DOHH2 (cell line): ENCODE results near the gene TEX51.

Experiments
- H3F3A ChIP-seq: fragments of 200-600 bp; sonication (generic), shearing (Covaris generic); 2 replicates; pipeline ENCODE4 v1.6.0; 2016; ENCODE audit warnings: antibody characterized with exemption, mild to moderate bottlenecking; ENCODE audit not compliant: control insufficient read depth, insufficient read depth
- H3K27ac ChIP-seq: fragments of 200-600 bp; sonication (generic); 2 replicates; pipeline ENCODE4 v1.5.1; 2014; ENCODE audit warnings: low read depth, mild to moderate bottlenecking, low read length, moderate library complexity
- H3K27me3 ChIP-seq: fragments of 200-600 bp; sonication (generic); 2 replicates; pipeline ENCODE4 v1.6.1; 2014; ENCODE audit warnings: mild to moderate bottlenecking, low read length, mixed read lengths; ENCODE audit not compliant: control insufficient read depth
- H3K36me3 ChIP-seq: fragments of 200-600 bp; sonication (generic); 2 replicates; pipeline ENCODE4 v1.6.1; 2014; ENCODE audit warnings: mild to moderate bottlenecking, low read length, moderate library complexity, mixed read lengths; ENCODE audit not compliant: control insufficient read depth
- H3K4me1 ChIP-seq: fragments of 200-600 bp; sonication (generic); 2 replicates; pipeline ENCODE4 v1.6.1; 2014; ENCODE audit warnings: mild to moderate bottlenecking, low read length, mixed read lengths; ENCODE audit not compliant: control insufficient read depth
- H3K4me2 ChIP-seq: fragments of 200-600 bp; sonication (generic); 2 replicates; pipeline ENCODE4 v1.6.0; 2014; ENCODE audit warnings: mild to moderate bottlenecking, low read length, moderate library complexity
- H3K4me3 ChIP-seq: fragments of 200-600 bp; sonication (generic); 2 replicates; pipeline ENCODE4 v1.5.1; 2014; ENCODE audit warnings: mild to moderate bottlenecking, low read length, mixed read lengths
- H3K79me2 ChIP-seq: fragments of 200-600 bp; sonication (generic); 2 replicates; pipeline ENCODE4 v1.6.1; 2014; ENCODE audit warnings: mild to moderate bottlenecking, low read length, mixed read lengths; ENCODE audit not compliant: control insufficient read depth
- H3K9me2 ChIP-seq: fragments of 200-600 bp; sonication (generic); replicated peaks from 2 replicates; pipeline ENCODE4 v1.6.1; 2014; ENCODE audit warnings: mild to moderate bottlenecking, low read length, mixed read lengths; ENCODE audit not compliant: control insufficient read depth
- H3K9me3 ChIP-seq: fragments of 200-600 bp; sonication (generic); 2 replicates; pipeline ENCODE4 v1.6.1; 2014; ENCODE audit warnings: antibody characterized with exemption, low read length, mixed read lengths; ENCODE audit not compliant: control insufficient read depth, insufficient read depth
- H4K20me1 ChIP-seq: fragments of 200-600 bp; sonication (generic); 2 replicates; pipeline ENCODE4 v1.6.0; 2014; ENCODE audit warnings: low read depth, mild to moderate bottlenecking, antibody characterized with exemption, low read length, moderate library complexity; ENCODE audit not compliant: control insufficient read depth, insufficient read depth
- CTCF ChIP-seq: fragments of 200-600 bp; sonication (generic); IDR thresholded peaks from one replicate; pipeline ENCODE4 v1.5.1; 2014; ENCODE audit warnings: antibody characterized with exemption, mild to moderate bottlenecking, low read depth, low read length; ENCODE audit not compliant: poor library complexity, severe bottlenecking
- EZH2phosphoT487 ChIP-seq: fragments of 200-600 bp; sonication (generic); IDR thresholded peaks from 2 replicates; pipeline ENCODE4 v1.6.1; 2017; ENCODE audit warnings: borderline replicate concordance, mild to moderate bottlenecking, antibody characterized with exemption, low read length, moderate library complexity, mixed read lengths

TEX51 gene

GRCh38 chr2:126858013-126858412 lies 40.7 kb upstream of the TEX51 start:
- no peak for TF ChIP-seq EZH2phosphoT487
- TF ChIP-seq CTCF = no peak
- H3K4me3 ChIP-seq = no peak overlapping the region

GRCh38 chr2:126858436-126858835 lies 40.3 kb upstream of the TEX51 start:
- Histone ChIP-seq H3K27me3 (no peaks in the 10 kb centered on the region), H3K9me2 (no peaks in the 10 kb centered on the region), H4K20me1 (no peaks in the 10 kb centered on the region), H3K4me2 (no peak overlapping the region), H3K4me3 (no peak overlapping the region), H3K79me2 (no peaks in the 10 kb centered on the region), H3K36me3 (no peaks in the 10 kb centered on the region), H3K9me3 (no peaks in the 10 kb centered on the region), H3K27ac (no peak overlapping the region), H3F3A (no peaks in the 10 kb centered on the region), H3K4me1 (peaks cover 11% of the 10 kb centered on the region)
- no peak for TF ChIP-seq CTCF
- no peak for TF ChIP-seq EZH2phosphoT487

More at GRCh38 chr2:126858013-126858412, 40.7 kb upstream of the TEX51 start:
- H3F3A ChIP-seq = no peaks in the 10 kb centered on the region
- no peak overlapping the region for H3K4me2 ChIP-seq
- H3K36me3 ChIP-seq = no peaks in the 10 kb centered on the region
- H3K27me3 ChIP-seq = no peaks in the 10 kb centered on the region
- peaks cover 6% of the 10 kb centered on the region for H3K4me1 ChIP-seq
- no peaks in the 10 kb centered on the region for H4K20me1 ChIP-seq
- H3K27ac ChIP-seq = no peak overlapping the region
- H3K9me2 ChIP-seq = no peaks in the 10 kb centered on the region
- no peaks in the 10 kb centered on the region for H3K79me2 ChIP-seq
- H3K9me3 ChIP-seq = no peaks in the 10 kb centered on the region

GRCh38 chr2:126858991-126859390 lies 39.7 kb upstream of the TEX51 start:
- Histone ChIP-seq H3F3A (no peaks in the 10 kb centered on the region), H3K9me3 (no peaks in the 10 kb centered on the region), H3K4me2 (no peak overlapping the region), H4K20me1 (no peaks in the 10 kb centered on the region), H3K9me2 (no peaks in the 10 kb centered on the region), H3K27ac (no peak overlapping the region), H3K79me2 (no peaks in the 10 kb centered on the region), H3K36me3 (no peaks in the 10 kb centered on the region), H3K4me3 (no peak overlapping the region), H3K27me3 (no peaks in the 10 kb centered on the region), H3K4me1 (peaks cover 16% of the 10 kb centered on the region)
- no peak for TF ChIP-seq EZH2phosphoT487
- no peak for TF ChIP-seq CTCF

- Histone ChIP-seq H3K79me2 (no peaks in the 10 kb centered on the region), H3K9me2 (no peaks in the 10 kb centered on the region), H3F3A (no peaks in the 10 kb centered on the region), H3K4me2 (no peak overlapping the region), H3K4me3 (no peak overlapping the region), H3K27ac (no peak overlapping the region), H3K36me3 (no peaks in the 10 kb centered on the region), H3K27me3 (no peaks in the 10 kb centered on the region), H3K9me3 (no peaks in the 10 kb centered on the region), H4K20me1 (no peaks in the 10 kb centered on the region), H3K4me1 (peaks cover 21% of the 10 kb centered on the region)
- TF ChIP-seq CTCF = no peak
- TF ChIP-seq EZH2phosphoT487 = no peak
Measured at GRCh38 chr2:126859631-126860030, 39.1 kb upstream of the TEX51 start.
